Mucosa of rectum (tissue), 2 donors: Measurements from ENCODE around the gene UBL4B.

Experiments
- H3K27ac ChIP-seq, 2 donors: one replicate each; pipeline ENCODE4 v1.7.0; 2013; ENCODE audit warnings: inconsistent platforms in 2 of 2, low read depth in 2 of 2, low read length in 2 of 2
- H3K27me3 ChIP-seq, 2 donors: one replicate each; pipeline ENCODE4 v1.7.0; 2013; ENCODE audit warnings: low read length in 2 of 2; ENCODE audit not compliant: control insufficient read depth in 2 of 2, insufficient read depth in 2 of 2
- H3K36me3 ChIP-seq, 2 donors: one replicate each; pipeline ENCODE4 v1.7.0; 2013; ENCODE audit warnings: low read length in 2 of 2; ENCODE audit not compliant: control insufficient read depth in 2 of 2, insufficient read depth in 2 of 2
- H3K4me1 ChIP-seq, 2 donors: one replicate each; pipeline ENCODE4 v1.7.0; 2013; ENCODE audit warnings: low read length in 2 of 2, mild to moderate bottlenecking in 1 of 2; ENCODE audit not compliant: control insufficient read depth in 2 of 2, insufficient read depth in 2 of 2
- H3K4me3 ChIP-seq, 2 donors: one replicate each; pipeline ENCODE4 v1.7.0; 2013; ENCODE audit warnings: low read length in 2 of 2
- H3K9ac ChIP-seq, 2 donors: one replicate each; pipeline ENCODE4 v1.7.0; 2013; ENCODE audit warnings: low read length in 2 of 2, low read depth in 1 of 2, mild to moderate bottlenecking in 1 of 2
- H3K9me3 ChIP-seq, 2 donors: one replicate each; pipeline ENCODE4 v1.7.0; 2013; ENCODE audit warnings: low read length in 2 of 2; ENCODE audit not compliant: control insufficient read depth in 2 of 2
- donor health status: healthy.
- donor health status: Normal muscosa, but diverticular disease.

UBL4B gene

GRCh38 chr1:110112143-110112542 is at the start of gene UBL4B:
Gene UBL4B (plus strand): TSS chr1:110112443. CDS start chr1:110112535, 92 bp downstream.
- Histone ChIP-seq H3K4me1 (no peaks in the 10 kb centered on the region), H3K36me3 (no peaks in the 10 kb centered on the region), H3K4me3 (no peak within 1 kb of the TSS), H3K9me3 (no peaks in the 10 kb centered on the region), H3K27me3 (peaks cover 14% of the 10 kb centered on the region in 2 donors), H3K27ac (no peak within 1 kb of the TSS), H3K9ac (no peak within 1 kb of the TSS)

- Histone ChIP-seq H3K27ac (no peak overlapping the region), H3K4me3 (no peak overlapping the region), H3K9me3 (no peaks in the 10 kb centered on the region), H3K4me1 (peaks cover 1 to 3% of the 10 kb centered on the region in 2 donors), H3K27me3 (peaks cover 14 to 15% of the 10 kb centered on the region in 2 donors), H3K9ac (no peak overlapping the region), H3K36me3 (peaks cover 3 to 4% of the 10 kb centered on the region in 2 donors)
Observed at GRCh38 chr1:110062612-110063011, 49.6 kb upstream of the UBL4B start.

- Histone ChIP-seq H3K4me1 (peaks cover 0 to 3% of the 10 kb centered on the region in 2 donors), H3K4me3 (no peak overlapping the region), H3K36me3 (peaks cover 0 to 2% of the 10 kb centered on the region in 2 donors), H3K9me3 (no peaks in the 10 kb centered on the region), H3K27me3 (peaks cover 25 to 26% of the 10 kb centered on the region in 2 donors), H3K9ac (no peak overlapping the region), H3K27ac (no peak overlapping the region)
Observed at GRCh38 chr1:110063781-110064180, 48.5 kb upstream of the UBL4B start.

GRCh38 chr1:110064576-110065337 is 47.5 kb upstream of the UBL4B start:
- Histone ChIP-seq H3K9ac (no peak overlapping the region), H3K27ac (no peak overlapping the region), H3K27me3 (peaks cover 35 to 36% of the 10 kb centered on the region in 2 donors), H3K36me3 (peaks cover 0 to 2% of the 10 kb centered on the region in 2 donors), H3K9me3 (no peaks in the 10 kb centered on the region), H3K4me3 (no peak overlapping the region), H3K4me1 (peaks cover 3 to 6% of the 10 kb centered on the region in 2 donors)

- no peak overlapping the region for H3K27ac ChIP-seq
Observed at GRCh38 chr1:110065841-110066240, 46.4 kb upstream of the UBL4B start.

GRCh38 chr1:110067479-110067892 is 44.8 kb upstream of the UBL4B start:
- peaks cover 57 to 58% of the 10 kb centered on the region in 2 donors for H3K27me3 ChIP-seq
- peaks cover 5 to 6% of the 10 kb centered on the region in 2 donors for H3K4me1 ChIP-seq
- H3K4me3 ChIP-seq = no peak overlapping the region
- H3K9ac ChIP-seq = no peak overlapping the region
- no peaks in the 10 kb centered on the region for H3K9me3 ChIP-seq
- no peak overlapping the region for H3K27ac ChIP-seq
- no peaks in the 10 kb centered on the region for H3K36me3 ChIP-seq

More at GRCh38 chr1:110065841-110066240, 46.4 kb upstream of the UBL4B start:
- Histone ChIP-seq H3K36me3 (peaks cover 0 to 2% of the 10 kb centered on the region in 2 donors), H3K4me1 (peaks cover 5 to 6% of the 10 kb centered on the region in 2 donors), H3K27me3 (peaks cover 42 to 43% of the 10 kb centered on the region in 2 donors), H3K9ac (no peak overlapping the region), H3K9me3 (no peaks in the 10 kb centered on the region), H3K4me3 (no peak overlapping the region)

GRCh38 chr1:110067893-110068645 is 44.2 kb upstream of the UBL4B start:
- Histone ChIP-seq H3K4me3 (no peak overlapping the region), H3K27me3 (peaks cover 62% of the 10 kb centered on the region in 2 donors), H3K9ac (no peak overlapping the region), H3K27ac (no peak overlapping the region), H3K36me3 (no peaks in the 10 kb centered on the region), H3K4me1 (peaks cover 5 to 6% of the 10 kb centered on the region in 2 donors), H3K9me3 (no peaks in the 10 kb centered on the region)

- H3K9ac ChIP-seq = no peak overlapping the region
- peaks cover 5 to 6% of the 10 kb centered on the region in 2 donors for H3K4me1 ChIP-seq
- H3K27ac ChIP-seq = no peak overlapping the region
- no peaks in the 10 kb centered on the region for H3K9me3 ChIP-seq
- no peak overlapping the region for H3K4me3 ChIP-seq
- H3K36me3 ChIP-seq = no peaks in the 10 kb centered on the region
- peaks cover 65 to 66% of the 10 kb centered on the region in 2 donors for H3K27me3 ChIP-seq
Observed at GRCh38 chr1:110068646-110069403, 43.4 kb upstream of the UBL4B start.

- H3K4me3 ChIP-seq = no peak overlapping the region
- H3K9me3 ChIP-seq = no peaks in the 10 kb centered on the region
- H3K9ac ChIP-seq = no peak overlapping the region
- peaks cover 65 to 66% of the 10 kb centered on the region in 2 donors for H3K27me3 ChIP-seq
- H3K36me3 ChIP-seq = no peaks in the 10 kb centered on the region
- no peak overlapping the region for H3K27ac ChIP-seq
- H3K4me1 ChIP-seq = peaks cover 5 to 6% of the 10 kb centered on the region in 2 donors
Observed at GRCh38 chr1:110069404-110070281, 42.6 kb upstream of the UBL4B start.
